OCI-LY1 (cell line): ENCODE results near the gene IQSEC1.

Experiments
- CTCF ChIP-seq: fragments of 200-600 bp; sonication (generic), shearing (Covaris generic); IDR thresholded peaks from 2 replicates; pipeline ENCODE4 v1.5.1; 2017; ENCODE audit warnings: mild to moderate bottlenecking, antibody characterized with exemption, low read length, moderate library complexity, mixed read lengths
- EZH2 ChIP-seq: fragments of 200-600 bp; sonication (generic), shearing (Covaris generic); IDR thresholded peaks from 2 replicates; pipeline ENCODE4 v1.8.0; 2017; ENCODE audit warnings: borderline replicate concordance, mixed run types, mild to moderate bottlenecking, antibody characterized with exemption, low read length, moderate library complexity, mixed read lengths

- TF ChIP-seq CTCF: no peak
- no peak for TF ChIP-seq EZH2
These were observed 113.3 kb downstream of the IQSEC1 start for GRCh38 chr3:12959838-12960378.
